Immature natural killer cell (primary cell): ENCODE data around the gene EXD1. TPM values are rescaled to one million over a fixed set of nuclear protein-coding genes. Genes with fewer than 3 reads are reported as not detected.
A peak's percentile ranks its signal among the peaks of the same experiment; 100 is the strongest.
"Not testable (repeated sequence)": the region's sequence is repeated elsewhere in the genome, so short reads cannot be mapped to it uniquely, and the experiment has no call there.

Source experiments
- DNase-seq, 3 donors: peaks; one replicate each; pipeline ENCODE4 v3.0.0; 2022; ENCODE audit warnings: mixed read lengths in 1 of 3
- H3K27ac Mint-ChIP-seq, 6 donors: one replicate each; pipeline ENCODE4 v1.8.0; 2020; ENCODE audit warnings: mixed read lengths in 6 of 6, mild to moderate bottlenecking in 5 of 6, inconsistent platforms in 4 of 6, moderate library complexity in 3 of 6
- H3K27me3 Mint-ChIP-seq, 3 donors: one replicate each; pipeline ENCODE4 v1.8.0; 2020 to 2021; ENCODE audit warnings: low read depth in 3 of 3, mild to moderate bottlenecking in 3 of 3, mixed read lengths in 3 of 3, moderate library complexity in 3 of 3, inconsistent platforms in 1 of 3
- H3K36me3 Mint-ChIP-seq, 3 donors: one replicate each; pipeline ENCODE4 v1.8.0; 2020; ENCODE audit warnings: mixed read lengths in 3 of 3, inconsistent platforms in 2 of 3, mild to moderate bottlenecking in 2 of 3
- H3K4me1 Mint-ChIP-seq, 2 donors: one replicate each; pipeline ENCODE4 v1.8.0; 2020; ENCODE audit warnings: inconsistent platforms in 2 of 2, mild to moderate bottlenecking in 2 of 2, mixed read lengths in 2 of 2, moderate library complexity in 1 of 2
- H3K4me3 Mint-ChIP-seq, 5 donors: one replicate each; pipeline ENCODE4 v1.8.0; 2020; ENCODE audit warnings: mild to moderate bottlenecking in 5 of 5, mixed read lengths in 5 of 5, inconsistent platforms in 3 of 5, moderate library complexity in 3 of 5
- H3K9me3 Mint-ChIP-seq, 6 donors: one replicate each; pipeline ENCODE4 v1.8.0; 2020; ENCODE audit warnings: mild to moderate bottlenecking in 6 of 6, mixed read lengths in 6 of 6, inconsistent platforms in 4 of 6, moderate library complexity in 3 of 6
- polyA plus RNA-seq, 3 donors: library from polyadenylated mRNA; unstranded; fragments of 300-500 nt; fragmentation: Illumina TruSeq; gene quantifications; one replicate each; pipeline ENCODE4 v1.2.3, GENCODE V29; 2021

Gene EXD1, protein sequence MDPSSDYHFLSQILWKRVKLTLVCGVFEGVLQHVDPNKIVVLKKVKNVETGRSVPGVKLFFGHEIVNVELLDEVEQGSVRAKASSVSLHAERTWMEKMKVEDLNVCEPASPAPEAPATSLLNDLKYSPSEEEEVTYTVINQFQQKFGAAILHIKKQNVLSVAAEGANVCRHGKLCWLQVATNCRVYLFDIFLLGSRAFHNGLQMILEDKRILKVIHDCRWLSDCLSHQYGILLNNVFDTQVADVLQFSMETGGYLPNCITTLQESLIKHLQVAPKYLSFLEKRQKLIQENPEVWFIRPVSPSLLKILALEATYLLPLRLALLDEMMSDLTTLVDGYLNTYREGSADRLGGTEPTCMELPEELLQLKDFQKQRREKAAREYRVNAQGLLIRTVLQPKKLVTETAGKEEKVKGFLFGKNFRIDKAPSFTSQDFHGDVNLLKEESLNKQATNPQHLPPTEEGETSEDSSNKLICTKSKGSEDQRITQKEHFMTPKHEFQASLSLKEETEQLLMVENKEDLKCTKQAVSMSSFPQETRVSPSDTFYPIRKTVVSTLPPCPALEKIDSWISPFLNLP
- polyA plus RNA-seq: not detected

DNA sequence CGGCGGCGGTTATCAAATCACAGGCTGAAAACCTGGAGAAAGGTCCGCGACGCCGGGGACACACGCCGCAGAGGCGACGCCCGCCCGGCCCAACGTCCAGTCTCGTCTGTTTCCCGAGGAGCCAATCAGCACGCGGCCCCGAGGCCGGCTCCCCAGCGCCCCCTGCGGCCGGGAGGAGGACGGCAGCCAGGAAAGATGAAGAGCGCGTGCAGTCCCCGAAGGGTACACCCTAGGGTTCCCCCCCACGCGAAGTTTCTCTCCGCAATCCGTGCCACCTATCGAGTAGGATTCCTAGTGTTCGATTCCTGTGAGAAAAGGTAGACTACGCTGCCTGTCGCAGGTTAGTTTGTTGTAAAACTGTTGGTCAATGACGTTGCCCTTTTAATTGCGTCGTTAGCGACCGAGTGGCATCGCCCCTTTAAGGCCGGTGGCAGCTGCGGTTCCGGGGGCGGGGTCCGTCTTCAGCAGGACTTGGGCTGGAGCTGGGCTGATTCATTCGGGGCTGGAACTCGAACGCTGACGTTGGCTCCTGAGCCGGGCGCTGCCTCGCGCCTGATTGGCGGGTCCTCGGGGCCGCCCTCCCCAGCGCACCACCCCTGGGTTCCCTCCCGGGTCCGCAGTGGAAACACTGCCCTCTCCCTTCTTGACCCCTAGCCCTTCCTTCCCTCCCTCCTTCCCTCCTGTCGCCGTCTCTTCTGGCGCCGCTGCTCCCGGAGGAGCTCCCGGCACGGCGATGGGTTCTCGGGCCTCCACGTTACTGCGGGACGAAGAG lies at the start of gene EXD1, which contains the start of gene CHP1:
Gene EXD1 (minus strand): TSS at position 108 of the 772 bp plus-strand sequence. CDS start 4,182 bp downstream, outside the sequence.
Gene CHP1 (plus strand): TSS at position 619 of the 772 bp plus-strand sequence. CDS start 115 bp downstream, at position 734.
- Mint-ChIP-seq H3K4me3 (peak within 1 kb of the TSS; percentile 86 to 92 (median 92)), H3K9me3 (no peaks in the 10 kb centered on the region), H3K27me3 (peaks cover 6 to 12% (median 10%) of the 10 kb centered on the region in 3 donors), H3K4me1 (peaks cover 27 to 30% of the 10 kb centered on the region in 2 donors), H3K27ac (peak within 1 kb of the TSS; percentile 82 to 94 (median 91)), H3K36me3 (peaks cover 0 to 2% (median 0%) of the 10 kb centered on the region in 3 donors)
- DNase-seq: peak; percentile 95

DNA sequence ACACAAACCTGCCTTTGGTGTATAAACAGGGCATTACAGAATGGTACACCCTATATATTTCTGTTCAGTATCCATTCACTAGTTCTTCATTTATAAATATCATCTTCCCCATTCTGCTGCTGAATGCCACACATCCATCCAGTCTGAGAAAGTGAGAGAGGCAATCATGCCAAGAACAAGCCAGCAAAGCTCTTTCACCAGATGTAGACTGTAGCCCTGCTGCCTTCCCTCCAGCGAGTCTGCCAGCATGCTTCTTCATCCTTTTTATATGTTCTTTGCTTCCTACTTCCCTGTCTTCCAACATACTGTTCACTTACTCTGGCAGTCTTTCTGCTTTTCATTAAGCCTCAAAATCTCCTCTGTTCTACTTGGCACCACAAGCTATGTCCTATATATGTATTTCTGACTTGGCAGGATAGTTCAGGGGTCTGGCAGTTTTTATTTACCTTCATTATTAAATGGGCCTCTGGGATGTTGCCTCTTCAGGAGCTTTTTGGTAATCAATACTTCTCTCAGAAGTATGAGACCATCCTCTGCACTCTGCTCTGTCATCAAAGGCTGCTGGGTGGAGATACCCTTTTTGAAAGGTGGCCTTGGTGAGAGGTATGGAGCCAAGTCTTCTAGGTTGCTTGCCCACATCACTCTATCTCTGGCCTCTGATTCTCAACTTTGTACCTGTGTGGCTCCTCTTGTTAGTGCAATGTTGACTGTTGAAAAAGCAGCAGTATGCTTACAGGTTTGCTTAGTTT lies 49.2 kb upstream of the EXD1 start:
- DNase-seq: no peak
- Mint-ChIP-seq H3K27me3 (peaks cover 11 to 16% (median 14%) of the 10 kb centered on the region in 3 donors), H3K4me1 (peaks cover 18 to 24% of the 10 kb centered on the region in 2 donors), H3K9me3 (no peaks in the 10 kb centered on the region), H3K27ac (peak overlapping the region in 2 of 6 donors; percentile 25 to 27), H3K4me3 (no peak overlapping the region), H3K36me3 (peaks cover 9 to 18% (median 15%) of the 10 kb centered on the region in 3 donors)

DNA sequence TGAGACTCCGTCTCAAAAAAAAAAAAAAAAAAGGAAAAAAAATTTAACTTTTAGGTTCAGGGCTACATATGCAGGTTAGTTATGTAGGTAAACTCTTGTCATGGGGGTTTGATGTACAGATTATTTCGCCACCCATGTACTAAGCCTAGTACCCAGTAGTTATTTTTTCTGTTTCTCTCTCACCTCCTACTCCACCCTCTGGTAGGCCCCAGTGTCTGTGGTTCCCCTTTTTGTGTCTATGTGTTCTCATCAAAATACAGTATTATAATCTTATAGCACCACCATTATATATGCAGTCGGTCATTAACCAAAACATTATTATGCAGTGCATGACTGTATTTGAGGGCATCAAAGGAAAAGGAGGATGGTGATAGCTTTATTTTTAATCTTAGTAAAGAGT lies 47.8 kb upstream of the EXD1 start:
- H3K4me1 Mint-ChIP-seq: peaks cover 9 to 10% of the 10 kb centered on the region in 2 donors
- H3K4me3 Mint-ChIP-seq: no peak overlapping the region
- H3K27ac Mint-ChIP-seq: no peak overlapping the region
- H3K9me3 Mint-ChIP-seq: no peaks in the 10 kb centered on the region
- H3K27me3 Mint-ChIP-seq: peaks cover 5% of the 10 kb centered on the region in 3 donors
- DNase-seq: no peak
- H3K36me3 Mint-ChIP-seq: peaks cover 9 to 18% (median 15%) of the 10 kb centered on the region in 3 donors

DNA sequence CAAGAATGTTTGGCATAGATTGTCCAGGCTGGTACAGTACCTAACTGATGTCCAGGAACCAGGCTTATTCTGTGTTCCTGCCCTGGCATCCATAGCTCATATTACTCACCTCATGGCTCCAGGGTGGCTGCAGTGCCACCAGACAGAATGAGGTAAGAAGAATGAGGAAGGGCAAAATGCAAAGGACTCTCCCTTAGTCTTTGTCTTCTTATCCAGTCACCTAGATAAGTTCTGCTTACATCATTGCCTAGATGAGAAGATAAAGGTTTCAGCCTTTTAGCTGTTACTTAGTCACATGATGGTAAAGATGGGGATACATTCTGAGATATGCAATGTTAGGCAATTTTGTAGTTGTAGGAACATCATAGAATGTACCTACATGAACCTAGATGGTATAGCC lies 46.3 kb upstream of the EXD1 start:
- Mint-ChIP-seq H3K4me1 (no peaks in the 10 kb centered on the region), H3K4me3 (no peak overlapping the region), H3K27ac (peak overlapping the region in 1 of 6 donors; percentile 6), H3K27me3 (no peaks in the 10 kb centered on the region), H3K9me3 (no peaks in the 10 kb centered on the region), H3K36me3 (peaks cover 9 to 18% (median 16%) of the 10 kb centered on the region in 3 donors)
- DNase-seq: no peak

DNA sequence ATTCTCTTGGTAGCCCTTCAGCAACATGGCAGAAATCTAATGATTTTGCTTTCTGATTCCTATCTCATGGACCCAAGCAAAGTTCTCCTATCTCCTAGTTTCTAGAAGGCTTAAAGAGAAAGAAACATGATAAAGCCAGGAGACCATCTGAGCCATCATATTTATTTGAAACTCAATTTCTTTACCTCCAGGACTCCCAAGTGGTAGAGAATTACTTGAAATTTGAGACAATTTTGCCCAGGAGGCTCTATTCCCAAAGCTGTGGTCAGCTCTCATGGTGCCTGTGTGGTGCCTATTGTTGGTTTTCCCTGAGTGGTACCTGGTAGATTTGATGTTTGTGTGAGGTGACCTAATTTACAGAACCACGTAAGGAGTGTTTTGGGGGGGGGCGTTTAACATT lies 39.3 kb upstream of the EXD1 start:
- Mint-ChIP-seq H3K9me3 (no peaks in the 10 kb centered on the region), H3K4me3 (no peak overlapping the region), H3K27me3 (peaks cover 0 to 1% (median 0%) of the 10 kb centered on the region in 3 donors), H3K27ac (no peak overlapping the region), H3K4me1 (no peaks in the 10 kb centered on the region), H3K36me3 (peaks cover 16 to 25% (median 21%) of the 10 kb centered on the region in 3 donors)
- DNase-seq: no peak

DNA sequence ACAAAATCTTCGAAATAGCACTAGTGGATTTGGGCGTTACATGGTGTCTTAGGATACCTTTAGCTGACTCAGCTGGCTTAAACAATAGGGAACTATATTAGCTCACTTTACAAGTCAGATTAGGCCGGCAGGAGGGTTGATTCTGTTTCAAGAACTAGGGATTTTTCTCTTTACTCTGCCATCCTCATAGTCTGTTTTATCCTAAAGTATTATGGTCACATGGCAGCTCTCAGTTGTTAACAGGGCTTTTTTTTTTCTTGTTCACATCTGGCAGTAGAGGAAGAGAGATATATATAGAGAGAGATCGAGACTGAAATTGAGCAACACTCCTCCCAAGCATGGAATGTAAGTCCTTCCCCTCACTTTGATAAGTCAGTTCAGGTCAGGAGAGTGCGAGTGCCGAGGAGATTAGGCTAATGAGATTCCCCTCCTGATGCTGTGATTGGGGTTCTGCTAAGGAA lies 33.4 kb upstream of the EXD1 start:
- H3K36me3 Mint-ChIP-seq: peaks cover 28 to 37% (median 30%) of the 10 kb centered on the region in 3 donors
- no peak overlapping the region for H3K4me3 Mint-ChIP-seq
- peaks cover 0 to 1% of the 10 kb centered on the region in 2 donors for H3K4me1 Mint-ChIP-seq
- H3K9me3 Mint-ChIP-seq: no peaks in the 10 kb centered on the region
- H3K27me3 Mint-ChIP-seq: peaks cover 0 to 1% (median 0%) of the 10 kb centered on the region in 3 donors
- no peak overlapping the region for H3K27ac Mint-ChIP-seq
- no peak for DNase-seq

DNA sequence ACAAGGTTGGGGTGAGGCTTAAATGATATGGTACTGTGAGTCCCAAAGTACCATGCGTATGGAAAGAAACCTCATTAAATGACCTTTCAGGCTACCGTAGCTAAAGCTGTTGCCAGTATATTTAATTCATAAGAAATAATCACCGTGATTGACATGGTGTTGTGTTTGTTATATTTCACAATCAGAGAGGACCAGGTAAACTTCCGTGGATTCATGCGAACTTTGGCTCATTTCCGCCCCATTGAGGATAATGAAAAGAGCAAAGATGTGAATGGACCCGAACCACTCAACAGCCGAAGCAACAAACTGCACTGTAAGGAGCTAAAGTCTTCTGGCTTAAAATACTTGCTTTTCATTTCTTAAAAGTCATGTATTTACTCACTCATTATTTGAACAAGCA lies 32.0 kb upstream of the EXD1 start:
- peaks cover 0 to 1% (median 0%) of the 10 kb centered on the region in 3 donors for H3K27me3 Mint-ChIP-seq
- no peak for DNase-seq
- peaks cover 0 to 1% of the 10 kb centered on the region in 2 donors for H3K4me1 Mint-ChIP-seq
- no peak overlapping the region for H3K27ac Mint-ChIP-seq
- no peak overlapping the region for H3K4me3 Mint-ChIP-seq
- peaks cover 28 to 43% (median 30%) of the 10 kb centered on the region in 3 donors for H3K36me3 Mint-ChIP-seq
- H3K9me3 Mint-ChIP-seq: no peaks in the 10 kb centered on the region

DNA sequence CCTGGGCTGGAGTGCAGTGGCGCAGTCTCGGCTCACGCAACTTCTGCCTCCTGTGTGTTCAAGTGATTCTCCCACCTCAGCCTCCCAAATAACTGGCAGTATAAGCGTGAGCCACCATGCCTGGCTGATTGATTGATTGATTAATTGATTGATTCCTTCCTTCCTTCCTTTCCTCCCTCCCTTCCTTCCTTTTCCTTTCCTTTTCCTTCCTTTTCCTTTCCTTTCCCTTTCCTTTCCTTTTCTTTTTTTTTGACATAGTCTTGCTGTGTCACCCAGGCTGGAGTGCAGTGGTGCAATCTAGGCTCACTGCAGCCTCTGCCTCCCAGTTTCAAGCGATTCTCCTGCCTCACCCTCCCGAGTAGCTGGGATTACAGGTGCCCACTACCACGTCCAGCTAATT lies 30.4 kb upstream of the EXD1 start:
- Mint-ChIP-seq H3K36me3 (peaks cover 20 to 41% (median 22%) of the 10 kb centered on the region in 3 donors), H3K27ac (peak overlapping the region in 1 of 6 donors; percentile 6)
- not testable (repeated sequence) for DNase-seq, H3K4me3 Mint-ChIP-seq, H3K4me1 Mint-ChIP-seq, H3K27me3 Mint-ChIP-seq, H3K9me3 Mint-ChIP-seq

DNA sequence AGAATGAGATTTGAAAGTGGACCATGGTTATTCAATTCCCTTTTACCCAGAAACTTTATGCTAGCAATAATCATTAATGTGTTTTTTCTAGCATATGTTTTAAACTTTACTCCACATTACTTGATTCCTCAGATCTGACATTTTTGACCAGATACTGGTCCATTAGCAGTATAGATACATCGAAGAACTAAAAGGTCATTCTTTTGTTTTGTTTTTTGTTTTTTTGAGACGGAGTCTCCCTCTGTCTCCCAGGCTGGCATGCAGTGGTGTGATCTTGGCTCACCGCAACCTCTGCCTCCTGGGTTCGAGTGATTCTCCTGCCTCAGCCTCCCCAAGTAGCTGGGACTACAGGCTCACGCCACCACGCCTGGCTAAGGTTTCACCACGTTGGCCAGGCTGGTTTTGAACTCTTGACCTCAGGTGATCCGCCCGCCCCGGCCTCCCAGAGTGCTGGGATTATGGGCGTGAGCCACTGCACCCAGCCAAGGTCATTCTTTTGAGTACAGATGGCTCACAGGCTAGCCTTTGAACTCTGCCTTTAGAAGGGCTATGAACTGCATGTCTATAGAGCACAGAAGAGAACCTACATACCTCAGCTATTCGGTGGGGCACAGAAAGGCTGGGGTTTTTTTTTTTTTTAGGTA lies 29.1 kb upstream of the EXD1 start:
- Mint-ChIP-seq H3K4me1 (peaks cover 0 to 1% of the 10 kb centered on the region in 2 donors), H3K27ac (no peak overlapping the region), H3K9me3 (no peaks in the 10 kb centered on the region), H3K36me3 (peaks cover 17 to 36% (median 21%) of the 10 kb centered on the region in 3 donors), H3K27me3 (no peaks in the 10 kb centered on the region), H3K4me3 (no peak overlapping the region)
- no peak for DNase-seq

DNA sequence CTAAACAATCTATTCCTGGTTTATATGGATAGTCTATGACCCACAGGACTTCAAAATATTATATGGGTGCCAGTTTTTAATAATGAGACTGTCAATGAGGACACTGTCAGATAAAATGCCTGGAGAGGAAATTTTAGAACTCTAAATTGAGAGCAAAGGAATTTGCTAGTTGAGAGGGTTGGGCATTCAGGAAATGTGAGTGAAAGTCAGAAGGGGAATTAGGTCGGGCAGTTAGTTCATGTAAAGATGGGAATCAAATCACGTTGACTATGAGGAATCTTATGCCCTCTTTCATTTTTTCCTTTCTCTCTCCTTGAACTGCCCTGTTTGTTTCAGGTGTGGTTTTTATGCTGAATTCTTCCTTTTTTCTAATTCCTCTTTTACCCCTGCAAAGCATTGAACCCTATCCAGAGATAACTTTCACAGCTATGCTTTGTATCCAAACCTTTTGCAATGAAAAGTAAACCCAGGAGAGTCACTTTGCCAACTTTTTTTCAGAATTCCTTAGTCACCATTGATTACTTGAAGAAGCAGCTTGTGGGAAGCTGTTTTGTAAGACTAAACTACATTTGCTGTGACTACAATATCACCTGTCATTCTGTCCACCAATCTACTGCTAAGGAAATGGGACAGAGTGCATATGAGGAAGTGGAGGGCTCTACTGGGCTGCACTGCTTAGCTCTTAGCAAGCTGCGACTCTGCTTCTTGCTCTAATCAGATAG lies 28.4 kb upstream of the EXD1 start:
- Mint-ChIP-seq H3K9me3 (no peaks in the 10 kb centered on the region), H3K27ac (no peak overlapping the region), H3K36me3 (peaks cover 19 to 40% (median 22%) of the 10 kb centered on the region in 3 donors), H3K4me3 (no peak overlapping the region), H3K27me3 (no peaks in the 10 kb centered on the region), H3K4me1 (peaks cover 0 to 1% of the 10 kb centered on the region in 2 donors)
- DNase-seq: no peak

DNA sequence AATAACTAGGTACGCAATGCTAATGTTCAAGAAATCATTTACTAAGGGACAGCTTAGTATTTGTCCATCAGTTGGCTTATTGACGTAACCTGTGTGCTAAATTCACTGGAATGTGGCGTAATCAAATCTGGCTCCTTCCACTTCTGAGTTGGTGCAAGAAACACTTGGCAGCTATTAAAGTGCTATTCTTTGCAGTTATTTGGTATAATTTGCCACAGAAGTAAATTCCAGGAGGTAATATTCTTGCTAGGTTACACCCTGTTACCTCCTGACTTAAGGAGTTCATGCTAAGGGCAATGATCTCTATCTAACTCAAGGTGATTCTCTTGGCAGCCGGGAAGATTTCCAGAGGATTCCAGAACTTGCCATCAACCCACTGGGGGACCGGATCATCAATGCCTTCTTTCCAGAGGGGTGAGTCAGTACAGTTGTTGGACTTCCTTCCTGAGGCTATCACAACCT lies 26.1 kb upstream of the EXD1 start:
- no peak overlapping the region for H3K4me3 Mint-ChIP-seq
- peaks cover 8 to 32% (median 11%) of the 10 kb centered on the region in 3 donors for H3K36me3 Mint-ChIP-seq
- H3K27me3 Mint-ChIP-seq: peaks cover 0 to 2% (median 0%) of the 10 kb centered on the region in 3 donors
- H3K9me3 Mint-ChIP-seq: no peaks in the 10 kb centered on the region
- H3K27ac Mint-ChIP-seq: no peak overlapping the region
- peaks cover 0 to 1% of the 10 kb centered on the region in 2 donors for H3K4me1 Mint-ChIP-seq
- DNase-seq: no peak

DNA sequence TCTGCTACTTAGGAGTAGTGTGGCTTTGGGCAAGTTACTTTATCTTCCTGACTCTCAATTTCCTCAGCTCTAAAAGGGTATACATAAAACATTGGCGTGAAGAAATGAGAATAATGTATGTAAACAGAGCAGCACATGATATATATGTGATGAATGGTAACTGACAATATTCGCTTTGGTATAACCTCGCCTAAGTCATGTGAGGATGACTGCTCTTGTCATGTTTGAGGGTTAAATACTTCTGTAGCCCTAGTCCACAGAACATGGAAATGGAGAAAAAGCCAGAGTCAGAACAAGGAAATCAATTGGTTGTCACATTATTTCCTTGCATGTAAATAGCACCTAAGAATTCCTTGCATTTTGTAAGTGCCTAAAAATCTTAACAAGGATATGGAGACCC lies 25.5 kb upstream of the EXD1 start:
- Mint-ChIP-seq H3K27ac (no peak overlapping the region), H3K4me3 (no peak overlapping the region), H3K27me3 (peaks cover 0 to 2% (median 0%) of the 10 kb centered on the region in 3 donors), H3K4me1 (peaks cover 0 to 1% of the 10 kb centered on the region in 2 donors), H3K9me3 (no peaks in the 10 kb centered on the region), H3K36me3 (peaks cover 8 to 37% (median 11%) of the 10 kb centered on the region in 3 donors)
- DNase-seq: no peak
